ENCODE results near the gene WWP2.
A peak's percentile ranks its signal among the peaks of the same experiment; 100 is the strongest.
"Not testable (repeated sequence)": the region's sequence is repeated elsewhere in the genome, so short reads cannot be mapped to it uniquely, and the experiment has no call there.

WWP2 gene

DNA sequence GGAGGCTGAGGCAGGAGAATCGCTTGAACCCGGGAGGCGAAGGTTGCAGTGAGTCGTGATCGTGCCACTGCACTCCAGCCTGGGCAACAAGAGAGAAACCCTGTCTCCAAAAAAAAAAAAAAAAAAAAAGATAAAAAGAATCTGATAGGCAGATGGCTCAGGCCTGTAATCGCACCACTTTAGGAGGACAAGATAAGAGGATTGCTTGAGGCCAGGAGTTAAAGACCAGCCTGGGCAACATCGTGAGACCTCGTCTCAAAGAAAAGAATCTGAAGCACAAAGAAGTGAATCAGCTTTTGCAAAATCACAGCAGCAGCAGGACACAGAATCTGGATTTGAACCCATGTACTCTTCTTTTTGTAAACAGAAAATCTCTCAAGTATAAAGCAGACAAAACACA lies 15.0 kb upstream of the WWP2 start:
- DNase-seq = no peak

- DNase-seq = no peak
Measured at GRCh38 chr16:69748694-69749345, 13.3 kb upstream of the WWP2 start.

- DNase-seq = no peak
Measured at GRCh38 chr16:69754143-69754468, 8.0 kb upstream of the WWP2 start.

DNA sequence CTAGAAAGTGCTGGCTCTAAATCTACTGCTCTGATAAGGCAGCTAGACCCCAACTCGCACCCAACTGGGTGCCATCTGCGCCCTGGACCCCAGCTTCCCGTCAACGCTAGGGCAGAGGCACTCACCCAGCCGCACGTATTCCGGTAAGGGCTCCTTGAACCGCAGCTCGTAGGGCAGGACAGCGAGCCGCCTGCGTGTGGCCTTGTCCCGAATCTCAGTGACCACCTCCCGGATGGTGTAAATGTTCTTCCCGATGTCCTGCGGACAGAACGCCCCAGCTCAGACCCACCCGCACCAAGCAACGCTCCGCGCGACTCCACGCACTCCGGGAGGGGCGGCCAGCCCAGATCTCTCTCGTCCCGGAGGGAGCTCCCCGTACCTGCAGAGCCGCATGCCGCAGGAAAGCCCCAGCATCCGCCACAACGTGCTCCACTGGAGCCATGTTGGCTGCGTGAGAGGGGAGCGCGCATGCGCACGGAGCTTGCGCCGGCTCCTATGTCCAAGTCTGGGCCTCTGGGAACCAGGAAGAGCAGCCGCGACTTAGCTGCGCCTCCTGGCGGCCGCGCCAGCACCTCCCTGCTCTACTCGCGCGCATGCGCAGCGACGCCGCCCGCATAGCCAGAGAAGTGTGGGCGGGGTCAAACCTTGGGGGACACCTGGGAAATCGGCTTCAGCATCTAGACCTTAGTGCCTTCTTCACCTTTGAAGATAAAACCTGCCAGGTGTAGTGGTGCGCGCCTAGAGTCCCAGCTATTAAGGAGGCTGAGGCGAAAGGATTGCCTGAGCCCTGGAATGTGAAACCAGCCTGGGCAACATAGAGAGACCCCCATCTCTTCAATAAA lies 7.4 kb upstream of the WWP2 start, which contains the start of gene NOB1:
NOB1 (minus strand) TSS at position 458 of the 842 bp plus-strand sequence; CDS start at position 442, 16 bp downstream.
- peak; percentile 96 for DNase-seq

- no peak for DNase-seq
Measured at GRCh38 chr16:69756705-69757104, 5.4 kb upstream of the WWP2 start.

- not testable (repeated sequence) for DNase-seq
Measured at GRCh38 chr16:69757375-69757774, 4.8 kb upstream of the WWP2 start.

DNA sequence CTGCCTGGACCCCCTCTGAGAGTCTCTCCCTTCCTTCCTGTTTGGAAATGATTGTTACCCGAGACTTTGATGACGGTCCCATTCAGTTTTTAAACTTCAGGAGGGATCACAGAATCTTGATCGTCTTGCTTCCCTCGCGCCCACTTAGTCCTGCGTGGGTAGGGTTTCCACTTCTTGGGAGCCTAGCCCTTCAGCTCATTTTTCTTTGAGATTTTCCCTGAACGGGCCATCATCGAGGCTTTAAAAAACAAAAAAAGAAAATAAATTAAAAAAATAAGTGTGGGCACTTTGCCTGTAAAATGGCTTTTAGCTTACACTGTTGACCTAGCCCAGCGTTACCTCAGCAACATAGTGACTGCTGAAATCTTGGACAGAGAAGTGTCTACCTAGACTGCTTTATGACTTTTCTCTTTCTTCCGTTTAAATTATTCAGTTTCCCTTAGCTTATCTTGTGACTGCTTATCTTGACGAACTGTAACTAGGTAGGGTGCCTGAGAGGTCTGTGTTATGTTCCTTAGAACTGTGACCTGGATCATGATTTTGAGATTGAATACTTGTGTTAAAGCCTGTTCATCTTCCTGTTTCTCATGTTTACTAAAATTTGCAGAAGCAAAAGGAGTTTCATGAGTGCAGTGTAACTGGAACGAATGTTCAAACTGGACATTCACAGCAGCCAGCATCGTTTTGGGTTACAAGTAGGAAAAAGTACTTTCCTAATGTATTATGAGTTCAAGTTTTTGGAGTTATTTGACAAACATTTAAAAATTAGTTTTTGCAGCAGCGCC lies 874 bp downstream of the WWP2 start:
- DNase-seq = no peak

- no peak for DNase-seq
Measured at GRCh38 chr16:69763599-69763942, 1.4 kb downstream of the WWP2 start.

DNA sequence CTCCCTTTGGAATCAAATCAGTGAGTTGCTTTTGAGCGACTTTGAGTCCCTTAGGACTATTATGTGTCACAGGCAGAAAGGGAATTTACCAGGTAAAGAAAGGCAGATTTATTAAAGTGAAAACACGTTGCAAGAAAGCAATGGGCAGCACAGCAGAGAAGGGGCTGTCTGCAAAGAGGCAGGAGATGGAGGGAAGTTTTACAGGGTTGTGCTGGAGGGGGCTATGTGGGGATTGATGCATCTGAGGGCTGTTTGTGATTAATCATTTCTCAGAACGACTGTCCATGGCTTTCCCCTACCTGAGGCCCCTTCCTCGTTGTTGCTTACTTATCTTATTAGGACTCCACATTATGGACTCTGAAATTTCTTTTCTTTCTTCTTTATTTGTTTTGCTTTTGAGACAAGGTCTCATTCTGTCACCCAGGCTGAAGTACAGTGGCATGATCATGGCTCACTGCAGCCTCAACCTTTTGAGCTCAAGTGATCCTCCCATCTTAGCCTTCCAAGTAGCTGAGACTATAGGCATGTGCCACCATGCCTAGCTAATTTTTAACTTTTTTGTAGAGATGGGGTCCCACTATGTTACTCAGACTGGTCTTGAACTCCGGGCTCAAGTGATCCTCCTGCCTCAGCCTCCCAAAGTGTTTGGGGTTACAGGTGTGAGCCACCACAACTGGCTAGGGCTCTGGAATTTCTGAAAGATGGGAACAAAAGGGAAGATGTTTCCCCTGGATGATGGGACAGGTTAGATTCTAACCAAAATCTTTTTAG lies 5.5 kb downstream of the WWP2 start:
- DNase-seq = no peak

- DNase-seq = no peak
Measured at GRCh38 chr16:69768666-69769065, 6.5 kb downstream of the WWP2 start.

DNA sequence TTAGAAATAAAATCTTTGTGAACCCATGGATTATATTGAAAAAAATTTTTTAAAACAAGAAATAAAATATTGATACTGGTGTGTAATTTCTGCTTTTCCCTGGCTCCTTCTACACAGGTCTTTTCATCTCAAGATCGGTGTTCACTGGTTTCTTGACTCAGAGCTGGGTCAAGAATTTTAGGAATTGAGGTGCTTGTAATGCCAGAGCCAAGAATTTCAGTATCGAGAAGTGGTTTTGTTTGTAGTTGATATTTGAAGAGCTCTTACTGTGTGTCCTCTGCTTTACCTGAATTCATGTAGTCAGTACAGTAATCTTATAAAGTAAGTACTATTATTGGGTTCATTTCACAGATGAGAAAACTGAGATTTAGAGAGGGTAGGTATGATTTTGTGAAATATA lies 7.3 kb downstream of the WWP2 start:
- no peak for DNase-seq

- DNase-seq = no peak
Measured at GRCh38 chr16:69771651-69771967, 9.5 kb downstream of the WWP2 start.

- DNase-seq = no peak
Measured at GRCh38 chr16:69773260-69773947, 11.3 kb downstream of the WWP2 start.

DNA sequence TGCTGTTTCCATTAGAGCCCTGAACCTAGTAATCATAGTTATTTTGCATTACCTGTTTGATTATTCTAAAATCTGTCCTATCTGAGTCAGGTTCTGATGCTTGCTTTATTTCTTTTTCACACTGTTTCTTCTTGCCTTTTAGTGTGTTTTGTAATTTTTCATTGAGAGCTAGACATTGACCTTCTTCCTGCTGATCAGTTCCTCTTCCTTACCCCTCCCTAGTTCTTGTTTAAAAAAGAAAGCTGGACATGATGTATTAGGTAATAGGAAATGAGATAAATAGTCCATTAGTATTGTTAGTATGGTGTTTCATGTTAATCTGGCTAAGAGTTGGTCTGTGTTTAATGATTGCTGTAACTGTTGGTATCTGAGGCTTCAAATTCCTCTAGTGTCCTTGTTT lies 13.4 kb downstream of the WWP2 start:
- no peak for DNase-seq

DNA sequence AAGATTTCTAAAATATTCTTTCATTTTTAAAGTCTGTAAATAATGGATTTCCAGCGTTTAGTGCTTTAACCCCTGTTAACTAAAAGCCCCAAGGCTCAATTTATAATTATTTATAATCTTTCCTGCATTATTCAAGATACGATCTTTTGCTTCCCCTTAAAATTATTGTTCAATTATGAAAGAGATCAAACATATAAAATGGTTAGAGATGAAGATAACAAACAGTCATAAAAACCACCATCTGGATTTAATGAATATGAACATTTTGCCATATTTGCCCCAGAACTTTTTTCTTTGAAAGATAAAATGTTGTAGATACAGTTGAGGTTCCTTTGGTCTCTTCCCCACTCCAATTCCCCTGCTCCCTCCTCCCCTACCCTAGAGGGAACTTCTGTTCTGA lies 17.6 kb downstream of the WWP2 start:
- no peak for DNase-seq

DNA sequence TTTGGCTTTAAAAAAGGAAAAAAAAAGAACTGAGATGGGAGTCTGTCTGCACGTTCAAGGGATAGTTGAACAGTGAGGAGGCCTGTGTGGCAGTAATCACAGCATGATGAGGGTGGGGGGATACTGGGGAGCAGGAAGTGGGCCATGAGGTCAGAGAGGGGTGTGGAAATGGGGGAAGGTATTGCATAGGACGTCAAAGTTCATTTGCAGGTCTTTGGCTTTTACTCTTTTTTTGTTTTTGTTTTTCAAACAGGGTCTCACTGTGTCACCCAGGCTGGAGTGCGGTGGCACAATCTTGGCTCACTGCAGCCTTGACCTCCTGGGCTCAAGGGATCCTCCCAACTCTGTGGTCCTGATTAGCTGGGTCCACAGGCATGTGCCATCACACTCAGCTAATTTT lies 19.0 kb downstream of the WWP2 start:
- no peak for DNase-seq

GRCh38 chr16:69784586-69784985 lies 22.5 kb downstream of the WWP2 start:
- no peak for DNase-seq

- DNase-seq = no peak
Measured at GRCh38 chr16:69787883-69788282, 25.8 kb downstream of the WWP2 start.

- DNase-seq = not testable (repeated sequence)
Measured at GRCh38 chr16:69791391-69791847, 29.3 kb downstream of the WWP2 start.

- no peak for DNase-seq
Measured at GRCh38 chr16:69793526-69793925, 31.4 kb downstream of the WWP2 start.

- DNase-seq = no peak
Measured at GRCh38 chr16:69794486-69794885, 32.4 kb downstream of the WWP2 start.
